GM12878 (cell line): ENCODE results near the gene LMCD1. TPM values are rescaled to one million over a fixed set of nuclear protein-coding genes. Genes with fewer than 3 reads are reported as not detected.

Source experiments
- ATAC-seq: fragments of 200-7000 bp; cut with Tn5 transposase; 3 replicates; pipeline ENCODE4 v1.9.1; 2020; ENCODE audit warnings: mild to moderate bottlenecking, moderate library complexity
- BruUV-seq: library from RNA; stranded (reverse); fragments of 400-500 nt; replicated peaks from 2 replicates; lab custom pipeline; 2021; lab: Mats Ljungman, UMichigan
- CTCF ChIA-PET: fragments of 300-600 bp; sonication (Branson Sonifier 250); formaldehyde crosslinking; extraction: SDS; loops from one replicate; lab custom pipeline; 2021; ENCODE audit warnings: inconsistent platforms; lab: Yijun Ruan, JAX
- POLR2A ChIA-PET: fragments of 350-600 bp; formaldehyde crosslinking; extraction: SDS; loops from one replicate; lab custom pipeline; 2021; ENCODE audit warnings: inconsistent platforms; lab: Charles Lee
- RAD21 ChIA-PET: fragments of 300-600 bp; sonication (Branson Sonifier 250); formaldehyde crosslinking; loops from one replicate; lab custom pipeline; 2023; ENCODE audit warnings: antibody characterized with exemption; ENCODE audit not compliant: unreplicated experiment; lab: Charles Lee
- SMC1A ChIA-PET: fragments of 300-600 bp; sonication (Branson Sonifier 250); formaldehyde crosslinking; loops from one replicate; lab custom pipeline; 2023; ENCODE audit not compliant: unreplicated experiment, uncharacterized antibody; lab: Charles Lee
- DNase-seq: peaks from one replicate; pipeline ENCODE4 v3.0.0-alpha.2; 2011; ENCODE audit warnings: low read depth, low spot score
- FAIRE-seq: peaks from 3 replicates; lab custom pipeline; 2011; peaks lifted over from hg19 to GRCh38; lab: Jason Lieb, UNC
- H2AFZ ChIP-seq: 2 replicates; pipeline ENCODE4 v1.6.0; 2011; ENCODE audit warnings: low read depth, low read length, control low read depth; ENCODE audit not compliant: control insufficient read depth
- H3K27ac ChIP-seq: 2 replicates; pipeline ENCODE4 v1.5.1; 2011; ENCODE audit warnings: control low read depth; ENCODE audit not compliant: control insufficient read depth, insufficient read depth
- H3K27me3 ChIP-seq, 2 experiments: replicated peaks in 1 of 2; 2 replicates each; pipeline versions ENCODE4 v1.6.0 to v1.6.1; 2011; ENCODE audit warnings: low read length in 1 of 2; ENCODE audit not compliant: control insufficient read depth in 2 of 2, insufficient read depth in 2 of 2
- H3K36me3 ChIP-seq, 2 experiments: 2 replicates each; pipeline ENCODE4 v1.5.1; 2011; ENCODE audit warnings: low read length in 1 of 2; ENCODE audit not compliant: control insufficient read depth in 2 of 2, insufficient read depth in 2 of 2
- H3K4me1 ChIP-seq: 2 replicates; pipeline ENCODE4 v1.6.1; 2011; ENCODE audit warnings: mild to moderate bottlenecking, low read length, moderate library complexity, mixed read lengths; ENCODE audit not compliant: control insufficient read depth, insufficient read depth
- H3K4me2 ChIP-seq: 2 replicates; pipeline ENCODE4 v1.6.0; 2011; ENCODE audit warnings: control low read depth; ENCODE audit not compliant: control insufficient read depth, insufficient read depth
- H3K4me3 ChIP-seq: fragments of 200-600 bp; sonication (generic); 2 replicates; pipeline ENCODE4 v1.5.1; 2016
- H3K79me2 ChIP-seq: 2 replicates; pipeline ENCODE4 v1.6.0; 2011; ENCODE audit warnings: low read length; ENCODE audit not compliant: control insufficient read depth, insufficient read depth
- H3K9ac ChIP-seq: 2 replicates; pipeline ENCODE4 v1.8.0; 2011; ENCODE audit warnings: low read length, control low read depth, mixed read lengths; ENCODE audit not compliant: control insufficient read depth, insufficient read depth
- H3K9me3 ChIP-seq: replicated peaks from 3 replicates; pipeline ENCODE4 v1.5.1; 2011; ENCODE audit warnings: mild to moderate bottlenecking, low read length; ENCODE audit not compliant: control insufficient read depth, insufficient read depth
- H4K20me1 ChIP-seq: 2 replicates; pipeline ENCODE4 v1.6.0; 2011; ENCODE audit not compliant: control insufficient read depth, insufficient read depth
- FOXM1 ChIP-seq: IDR thresholded peaks from 2 replicates; pipeline ENCODE4 v1.6.1; 2012; ENCODE audit warnings: low read depth, mild to moderate bottlenecking, inconsistent platforms, low read length, moderate library complexity
- RBBP5 ChIP-seq: fragments of 200-600 bp; sonication (generic); conservative IDR thresholded peaks from 2 replicates; pipeline ENCODE4 v1.6.1; 2016
- RELA ChIP-seq: fragments of 450-650 bp; IDR thresholded peaks from 2 replicates; pipeline ENCODE4 v1.8.0; 2014; ENCODE audit warnings: borderline replicate concordance; ENCODE audit not compliant: partially characterized antibody
- WGBS: methylation state at CpG from one replicate; pipeline ENCODE4 v1.1.6; 2016; ENCODE audit warnings: low lambda C conversion rate; ENCODE audit not compliant: insufficient replicate concordance, insufficient coverage; ENCODE audit errors: missing lambda C conversion rate; 5-methylcytosine and 5-hydroxymethylcytosine counted together
- in situ Hi-C: fragments of 300-500 bp; cut with MboI; formaldehyde crosslinking; loops from 9 replicates; pipeline ENCODE4 v1.14.3; 2018; ENCODE audit warnings: mixed read lengths
- intact Hi-C: fragments of 100-400 bp; cut with micrococcal nuclease; formaldehyde crosslinking; loops from one replicate; pipeline ENCODE4 v1.14.2; 2022; ENCODE audit not compliant: unreplicated experiment
- polyA plus RNA-seq, 11 experiments: library from polyadenylated mRNA; depleted of rRNA in 4 of 11; unstranded in 6 of 11; stranded (reverse) in 5 of 11; fragments of >200 nt; fragmentation: Nextera tagmentation in 4 of 11; fragmentation: Illumina TruSeq in 1 of 11; extraction: Ambion mirVana in 4 of 11; extraction: Trizol in 1 of 11; gene quantifications; 1 replicate in 1 of 11; 2 replicates in 10 of 11; pipeline versions ENCODE4 v1.2.1 to v1.2.3, GENCODE V29; 2011 to 2016; ENCODE audit warnings: inconsistent platforms in 2 of 11, missing spikeins in 2 of 11, low read depth in 1 of 11
- total RNA-seq, 4 experiments: library from RNA; depleted of rRNA in 3 of 4; stranded (reverse); fragments of >200 nt in 3 of 4; fragmentation: Illumina TruSeq in 1 of 4; extraction: Trizol in 1 of 4; gene quantifications; 2 replicates each; pipeline versions ENCODE4 v1.2.1 to v1.2.3, GENCODE V29; 2013 to 2021
- TF ChIP-seq, protein P1 (sequence below): IDR thresholded peaks from 2 replicates; pipeline ENCODE4 v1.6.1; 2012; ENCODE audit warnings: improper control_type of control experiment, low read depth, low read length; ENCODE audit not compliant: insufficient replicate concordance
- TF ChIP-seq, protein P2 (sequence below): IDR thresholded peaks from 2 replicates; pipeline ENCODE4 v1.6.1; 2011; ENCODE audit warnings: low read depth, mild to moderate bottlenecking, low read length, moderate library complexity, borderline replicate concordance; ENCODE audit errors: extremely low read depth

The LMCD1 gene
- total and polyA plus RNA-seq, 10 of the 15 experiments (the other 5 are each of a cell fraction or from before 2014, with no cell fraction given): 0.27 to 6.4 (median 1.7) TPM

DNA sequence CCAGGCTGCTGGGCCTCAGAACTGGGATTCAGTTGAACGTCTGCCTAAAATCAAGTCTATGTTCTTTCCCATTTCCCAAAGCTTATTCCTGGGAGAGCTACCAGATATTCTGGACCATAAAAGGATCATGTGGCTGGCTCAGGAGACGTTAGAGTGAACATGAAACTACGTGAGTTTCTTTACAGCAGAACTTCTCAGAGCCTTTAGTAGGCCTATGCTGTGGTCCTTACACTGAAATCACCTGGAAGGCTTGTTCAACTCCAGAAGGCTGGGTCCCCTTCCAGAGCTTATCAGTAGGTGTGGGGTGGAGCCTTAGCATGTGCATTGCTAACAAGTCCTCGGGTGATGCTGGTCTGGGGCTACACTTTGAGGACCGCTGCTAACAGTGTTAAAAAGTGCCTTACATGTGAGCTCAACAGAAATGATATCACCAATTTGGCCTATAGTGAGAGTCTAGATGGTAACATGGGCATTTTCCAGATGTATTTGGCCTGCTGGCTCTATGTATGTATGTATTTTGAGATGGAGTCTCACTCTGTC is 50.7 kb downstream of the LMCD1 start:
- in situ Hi-C loops: no loop called here
- ChIA-PET CTCF (no interaction called here), RAD21 (no interaction called here), SMC1A (no interaction called here), POLR2A (no interaction called here)
- H3K79me2 ChIP-seq: no peaks in the 10 kb centered on the region
- no peak overlapping the region for H3K4me2 ChIP-seq
- BruUV-seq: no TSS peak
- H3K36me3 ChIP-seq: no peaks in the 10 kb centered on the region
- no peak for TF ChIP-seq RELA
- no peak for TF ChIP-seq FOXM1
- TF ChIP-seq, protein P1, sequence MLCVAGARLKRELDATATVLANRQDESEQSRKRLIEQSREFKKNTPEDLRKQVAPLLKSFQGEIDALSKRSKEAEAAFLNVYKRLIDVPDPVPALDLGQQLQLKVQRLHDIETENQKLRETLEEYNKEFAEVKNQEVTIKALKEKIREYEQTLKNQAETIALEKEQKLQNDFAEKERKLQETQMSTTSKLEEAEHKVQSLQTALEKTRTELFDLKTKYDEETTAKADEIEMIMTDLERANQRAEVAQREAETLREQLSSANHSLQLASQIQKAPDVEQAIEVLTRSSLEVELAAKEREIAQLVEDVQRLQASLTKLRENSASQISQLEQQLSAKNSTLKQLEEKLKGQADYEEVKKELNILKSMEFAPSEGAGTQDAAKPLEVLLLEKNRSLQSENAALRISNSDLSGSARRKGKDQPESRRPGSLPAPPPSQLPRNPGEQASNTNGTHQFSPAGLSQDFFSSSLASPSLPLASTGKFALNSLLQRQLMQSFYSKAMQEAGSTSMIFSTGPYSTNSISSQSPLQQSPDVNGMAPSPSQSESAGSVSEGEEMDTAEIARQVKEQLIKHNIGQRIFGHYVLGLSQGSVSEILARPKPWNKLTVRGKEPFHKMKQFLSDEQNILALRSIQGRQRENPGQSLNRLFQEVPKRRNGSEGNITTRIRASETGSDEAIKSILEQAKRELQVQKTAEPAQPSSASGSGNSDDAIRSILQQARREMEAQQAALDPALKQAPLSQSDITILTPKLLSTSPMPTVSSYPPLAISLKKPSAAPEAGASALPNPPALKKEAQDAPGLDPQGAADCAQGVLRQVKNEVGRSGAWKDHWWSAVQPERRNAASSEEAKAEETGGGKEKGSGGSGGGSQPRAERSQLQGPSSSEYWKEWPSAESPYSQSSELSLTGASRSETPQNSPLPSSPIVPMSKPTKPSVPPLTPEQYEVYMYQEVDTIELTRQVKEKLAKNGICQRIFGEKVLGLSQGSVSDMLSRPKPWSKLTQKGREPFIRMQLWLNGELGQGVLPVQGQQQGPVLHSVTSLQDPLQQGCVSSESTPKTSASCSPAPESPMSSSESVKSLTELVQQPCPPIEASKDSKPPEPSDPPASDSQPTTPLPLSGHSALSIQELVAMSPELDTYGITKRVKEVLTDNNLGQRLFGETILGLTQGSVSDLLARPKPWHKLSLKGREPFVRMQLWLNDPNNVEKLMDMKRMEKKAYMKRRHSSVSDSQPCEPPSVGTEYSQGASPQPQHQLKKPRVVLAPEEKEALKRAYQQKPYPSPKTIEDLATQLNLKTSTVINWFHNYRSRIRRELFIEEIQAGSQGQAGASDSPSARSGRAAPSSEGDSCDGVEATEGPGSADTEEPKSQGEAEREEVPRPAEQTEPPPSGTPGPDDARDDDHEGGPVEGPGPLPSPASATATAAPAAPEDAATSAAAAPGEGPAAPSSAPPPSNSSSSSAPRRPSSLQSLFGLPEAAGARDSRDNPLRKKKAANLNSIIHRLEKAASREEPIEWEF: no peak
- no peak for TF ChIP-seq RBBP5
- TF ChIP-seq, protein P2, sequence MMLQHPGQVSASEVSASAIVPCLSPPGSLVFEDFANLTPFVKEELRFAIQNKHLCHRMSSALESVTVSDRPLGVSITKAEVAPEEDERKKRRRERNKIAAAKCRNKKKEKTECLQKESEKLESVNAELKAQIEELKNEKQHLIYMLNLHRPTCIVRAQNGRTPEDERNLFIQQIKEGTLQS: no peak
- no peak for ATAC-seq
- no peaks in the 10 kb centered on the region for H3K9me3 ChIP-seq
- intact Hi-C loops: no loop called here
- H4K20me1 ChIP-seq: no peaks in the 10 kb centered on the region
- H3K27me3 ChIP-seq: no peaks in the 10 kb centered on the region
- no peak overlapping the region for H3K9ac ChIP-seq
- no peak overlapping the region for H3K4me3 ChIP-seq
- 51% methylated on average over 5 of the region's 5 CpGs for WGBS
- DNase-seq: no peak
- no peak for FAIRE-seq
- no peak overlapping the region for H3K27ac ChIP-seq
- no peak overlapping the region for H2AFZ ChIP-seq
- no peaks in the 10 kb centered on the region for H3K4me1 ChIP-seq
